Measurements from ENCODE around the gene ZNF862. TPM values are rescaled to one million over a fixed set of nuclear protein-coding genes. Genes with fewer than 3 reads are reported as not detected.

The ZNF862 gene
- total and polyA plus RNA-seq, 2 donors (not counting 3 experiments of a cell fraction or from before 2014, with no cell fraction given): 10.8 to 14.7 TPM

DNA sequence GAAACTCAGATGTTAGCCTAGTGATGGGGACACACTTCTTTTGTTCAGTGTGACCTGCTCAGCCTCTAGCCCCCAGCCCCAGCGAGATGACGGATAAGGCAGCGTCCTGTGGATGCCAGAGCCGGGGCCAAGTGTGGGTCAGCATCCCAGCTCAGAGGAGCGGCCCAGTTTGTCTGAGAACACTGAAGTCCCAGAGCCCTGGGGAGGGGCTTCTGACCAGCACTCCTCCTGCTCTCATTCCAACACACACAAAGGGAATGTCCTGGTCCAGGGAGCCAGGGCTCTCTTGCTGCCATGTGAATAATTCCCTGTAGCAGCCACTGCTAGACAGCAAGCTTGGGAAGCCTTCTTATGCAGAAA, 31.1 kb downstream of the ZNF862 start:
- Histone ChIP-seq H3K79me2 (ENCODE audit: control insufficient read depth, insufficient read depth, low read length) (no peaks in the 10 kb centered on the region), H3K4me3 (replicated peaks in 1 of 3; ENCODE audit: insufficient read depth in 1 of 3, low read depth in 1 of 3, low read length in 3 of 3) (no peak overlapping the region), H3K36me3 (ENCODE audit: control insufficient read depth in 2 of 2, extremely low read depth in 1 of 2, insufficient read depth in 2 of 2, low read length in 2 of 2) (peaks cover 0 to 2% of the 10 kb centered on the region in 2 experiments), H3K9ac (replicated peaks; ENCODE audit: extremely low read depth, insufficient read depth, low read length) (no peak overlapping the region), H3K4me2 (ENCODE audit: insufficient read depth, low read length) (no peak overlapping the region), H3K27ac (ENCODE audit: insufficient read depth, low read depth, low read length) (no peak overlapping the region), H3K4me1 (ENCODE audit: control insufficient read depth, extremely low read depth, insufficient read depth, low read length) (peaks cover 14% of the 10 kb centered on the region), H3K9me1 (replicated peaks; ENCODE audit: control insufficient read depth, extremely low read depth, insufficient read depth, low read length) (no peaks in the 10 kb centered on the region), H4K20me1 (replicated peaks; ENCODE audit: control insufficient read depth, extremely low read depth, insufficient read depth, low read length) (no peaks in the 10 kb centered on the region), H3K9me3 (replicated peaks; ENCODE audit: control insufficient read depth, insufficient read depth, low read length) (no peaks in the 10 kb centered on the region), H3K27me3 (ENCODE audit: control insufficient read depth in 2 of 2, insufficient read depth in 2 of 2, low read length in 2 of 2) (no peaks in the 10 kb centered on the region), H2AFZ (ENCODE audit: low read depth, low read length) (no peak overlapping the region)
- intact Hi-C loops (cut with micrococcal nuclease) (no loop called here), dilution Hi-C loops (cut with MboI; ENCODE audit: extremely low pct_ligation_motif_present, low sequenced_read_pairs) (no loop called here)
- no peak for FAIRE-seq
- BruUV-seq (replicated peaks): no TSS peak
- DNase-seq (ENCODE audit: low read depth, low spot score): no peak
- ChIA-PET POLR2A (no interaction called here), CTCF (no interaction called here)
- no peak for TF ChIP-seq JUN (IDR thresholded peaks at IDR 0.05; ENCODE audit: borderline replicate concordance, insufficient read depth, insufficient read length, low read depth)
- TF ChIP-seq, protein P1, sequence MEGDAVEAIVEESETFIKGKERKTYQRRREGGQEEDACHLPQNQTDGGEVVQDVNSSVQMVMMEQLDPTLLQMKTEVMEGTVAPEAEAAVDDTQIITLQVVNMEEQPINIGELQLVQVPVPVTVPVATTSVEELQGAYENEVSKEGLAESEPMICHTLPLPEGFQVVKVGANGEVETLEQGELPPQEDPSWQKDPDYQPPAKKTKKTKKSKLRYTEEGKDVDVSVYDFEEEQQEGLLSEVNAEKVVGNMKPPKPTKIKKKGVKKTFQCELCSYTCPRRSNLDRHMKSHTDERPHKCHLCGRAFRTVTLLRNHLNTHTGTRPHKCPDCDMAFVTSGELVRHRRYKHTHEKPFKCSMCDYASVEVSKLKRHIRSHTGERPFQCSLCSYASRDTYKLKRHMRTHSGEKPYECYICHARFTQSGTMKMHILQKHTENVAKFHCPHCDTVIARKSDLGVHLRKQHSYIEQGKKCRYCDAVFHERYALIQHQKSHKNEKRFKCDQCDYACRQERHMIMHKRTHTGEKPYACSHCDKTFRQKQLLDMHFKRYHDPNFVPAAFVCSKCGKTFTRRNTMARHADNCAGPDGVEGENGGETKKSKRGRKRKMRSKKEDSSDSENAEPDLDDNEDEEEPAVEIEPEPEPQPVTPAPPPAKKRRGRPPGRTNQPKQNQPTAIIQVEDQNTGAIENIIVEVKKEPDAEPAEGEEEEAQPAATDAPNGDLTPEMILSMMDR (IDR thresholded peaks at IDR 0.05; ENCODE audit: extremely low read depth in 1 of 2, insufficient read depth in 1 of 2, low read depth in 1 of 2, low read length in 2 of 2): no peak
- no peak for TF ChIP-seq POLR2AphosphoS5 (IDR thresholded peaks at IDR 0.05; ENCODE audit: insufficient read depth, low read depth, low read length)
- TF ChIP-seq, protein P2, sequence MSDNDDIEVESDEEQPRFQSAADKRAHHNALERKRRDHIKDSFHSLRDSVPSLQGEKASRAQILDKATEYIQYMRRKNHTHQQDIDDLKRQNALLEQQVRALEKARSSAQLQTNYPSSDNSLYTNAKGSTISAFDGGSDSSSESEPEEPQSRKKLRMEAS (IDR thresholded peaks at IDR 0.05; ENCODE audit: insufficient read depth, insufficient read length): no peak
- TF ChIP-seq FOS (IDR thresholded peaks at IDR 0.05; ENCODE audit: borderline replicate concordance, insufficient read depth, low read length): no peak
- no peak for TF ChIP-seq EZH2 (IDR thresholded peaks at IDR 0.05; ENCODE audit: borderline replicate concordance, low read depth, low read length, severe bottlenecking)
- no peak for TF ChIP-seq MYC (IDR thresholded peaks at IDR 0.05; ENCODE audit: low read depth, low read length)
- no peak for TF ChIP-seq GATA2 (IDR thresholded peaks at IDR 0.05; ENCODE audit: insufficient read depth, insufficient read length, low read depth, low read length)
- TF ChIP-seq POLR2A (IDR thresholded peaks at IDR 0.05; ENCODE audit: low read depth, low read length): no peak

All from endothelial cell of umbilical vein (primary cell).